ENCODE data around the gene ATP8A2.

ATP8A2 gene

DNA sequence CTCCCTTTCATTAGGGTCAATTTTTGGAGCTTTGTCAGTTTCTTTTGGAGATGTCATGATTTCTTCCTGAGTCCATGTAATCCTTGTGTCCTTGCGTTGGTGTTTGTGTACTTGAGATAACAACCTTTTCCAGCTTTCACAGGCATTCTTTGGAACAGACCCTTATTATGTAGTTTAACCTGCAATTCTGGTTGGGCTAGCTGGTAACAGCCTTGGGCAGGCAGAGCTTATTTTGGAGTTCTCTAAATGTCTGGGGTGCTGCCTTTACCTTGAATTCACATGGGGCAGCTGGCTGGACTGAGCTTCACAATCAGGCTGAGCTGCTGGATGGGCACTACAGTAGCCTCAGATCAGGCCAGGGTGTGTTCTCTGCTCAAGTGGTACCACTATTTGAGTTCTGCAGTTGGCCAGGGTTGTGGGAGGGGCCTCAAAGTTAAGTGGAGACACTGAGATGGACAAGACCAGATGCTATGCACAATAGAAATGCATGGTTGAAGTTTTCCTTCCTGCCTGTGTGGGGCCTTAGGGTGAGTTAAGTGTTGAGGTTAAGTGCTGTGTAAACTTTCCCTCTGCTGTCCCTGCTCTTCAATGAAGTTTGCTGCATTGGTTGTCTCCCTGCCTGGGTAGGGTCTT is 277.3 kb downstream of the ATP8A2 start:
- TF ChIP-seq CTCF (IDR thresholded peaks at IDR 0.05; ENCODE audit: insufficient read depth, low read length, poor library complexity, severe bottlenecking): no peak
- Histone ChIP-seq H3K27me3 (replicated peaks; ENCODE audit: control insufficient read depth, insufficient read depth, low read length) (peaks cover 1% of the 10 kb centered on the region), H3K4me3 (replicated peaks; ENCODE audit: low read depth, low read length) (no peak overlapping the region), H3K36me3 (ENCODE audit: control insufficient read depth, insufficient read depth, low read length) (no peaks in the 10 kb centered on the region)
- no peak for DNase-seq (ENCODE audit: extremely low read depth, insufficient read length)

DNA sequence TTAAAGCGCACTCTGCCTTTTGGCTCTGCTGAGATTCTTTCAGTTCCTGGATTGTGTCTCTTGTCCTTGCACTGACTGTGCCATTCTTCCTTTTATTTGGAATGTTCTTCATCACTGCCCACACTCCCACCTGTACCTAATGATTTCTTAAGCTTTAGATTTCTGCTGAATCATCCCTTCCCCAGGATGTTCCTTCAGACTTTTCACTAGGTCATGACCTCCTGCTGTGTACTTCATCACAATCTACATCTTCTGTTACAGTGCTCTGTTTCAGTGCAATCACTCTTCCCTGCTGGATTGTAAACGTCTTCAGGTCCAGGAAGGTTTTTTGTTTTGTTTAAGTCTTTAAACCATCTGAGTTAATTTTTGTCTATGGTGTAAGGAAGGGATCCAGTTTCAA is 281.0 kb downstream of the ATP8A2 start:
- Histone ChIP-seq H3K36me3 (ENCODE audit: control insufficient read depth, insufficient read depth, low read length) (no peaks in the 10 kb centered on the region), H3K27me3 (replicated peaks; ENCODE audit: control insufficient read depth, insufficient read depth, low read length) (peaks cover 1% of the 10 kb centered on the region), H3K4me3 (replicated peaks; ENCODE audit: low read depth, low read length) (no peak overlapping the region)
- TF ChIP-seq CTCF (IDR thresholded peaks at IDR 0.05; ENCODE audit: insufficient read depth, low read length, poor library complexity, severe bottlenecking): no peak
- no peak for DNase-seq (ENCODE audit: extremely low read depth, insufficient read length)

DNA sequence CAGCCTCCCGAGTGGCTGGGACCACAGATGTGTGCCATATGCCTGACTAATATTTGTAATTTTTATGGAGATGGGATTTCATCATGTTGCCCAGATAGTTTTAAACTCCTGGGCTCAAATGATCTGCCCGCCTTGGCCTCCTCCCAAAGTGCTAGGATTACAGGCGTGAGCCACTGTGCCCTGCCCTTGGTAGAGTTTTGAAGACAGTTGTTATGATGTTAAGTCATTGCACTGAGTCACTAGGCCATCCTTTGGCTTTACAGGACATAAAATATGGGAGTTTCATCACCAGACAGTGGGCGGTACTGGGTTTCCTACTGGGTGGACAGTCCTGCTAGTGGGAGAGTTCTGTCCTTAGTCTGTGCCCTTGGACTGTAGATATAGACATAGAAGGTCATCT is 282.5 kb downstream of the ATP8A2 start:
- no peaks in the 10 kb centered on the region for H3K36me3 ChIP-seq (ENCODE audit: control insufficient read depth, insufficient read depth, low read length)
- TF ChIP-seq CTCF (IDR thresholded peaks at IDR 0.05; ENCODE audit: insufficient read depth, low read length, poor library complexity, severe bottlenecking): no peak
- no peak overlapping the region for H3K4me3 ChIP-seq (replicated peaks; ENCODE audit: low read depth, low read length)
- H3K27me3 ChIP-seq (replicated peaks; ENCODE audit: control insufficient read depth, insufficient read depth, low read length): peaks cover 1% of the 10 kb centered on the region
- no peak for DNase-seq (ENCODE audit: extremely low read depth, insufficient read length)

GRCh38 chr13:25657157-25657556 is 285.4 kb downstream of the ATP8A2 start:
- Histone ChIP-seq H3K27me3 (replicated peaks; ENCODE audit: control insufficient read depth, insufficient read depth, low read length) (no peaks in the 10 kb centered on the region; the same call in 1 of the 2 replicates), H3K36me3 (ENCODE audit: control insufficient read depth, insufficient read depth, low read length) (no peaks in the 10 kb centered on the region), H3K4me3 (replicated peaks; ENCODE audit: low read depth, low read length) (no peak overlapping the region)
- TF ChIP-seq CTCF (IDR thresholded peaks at IDR 0.05; ENCODE audit: insufficient read depth, low read length, poor library complexity, severe bottlenecking): no peak
- DNase-seq (ENCODE audit: extremely low read depth, insufficient read length): no peak

DNA sequence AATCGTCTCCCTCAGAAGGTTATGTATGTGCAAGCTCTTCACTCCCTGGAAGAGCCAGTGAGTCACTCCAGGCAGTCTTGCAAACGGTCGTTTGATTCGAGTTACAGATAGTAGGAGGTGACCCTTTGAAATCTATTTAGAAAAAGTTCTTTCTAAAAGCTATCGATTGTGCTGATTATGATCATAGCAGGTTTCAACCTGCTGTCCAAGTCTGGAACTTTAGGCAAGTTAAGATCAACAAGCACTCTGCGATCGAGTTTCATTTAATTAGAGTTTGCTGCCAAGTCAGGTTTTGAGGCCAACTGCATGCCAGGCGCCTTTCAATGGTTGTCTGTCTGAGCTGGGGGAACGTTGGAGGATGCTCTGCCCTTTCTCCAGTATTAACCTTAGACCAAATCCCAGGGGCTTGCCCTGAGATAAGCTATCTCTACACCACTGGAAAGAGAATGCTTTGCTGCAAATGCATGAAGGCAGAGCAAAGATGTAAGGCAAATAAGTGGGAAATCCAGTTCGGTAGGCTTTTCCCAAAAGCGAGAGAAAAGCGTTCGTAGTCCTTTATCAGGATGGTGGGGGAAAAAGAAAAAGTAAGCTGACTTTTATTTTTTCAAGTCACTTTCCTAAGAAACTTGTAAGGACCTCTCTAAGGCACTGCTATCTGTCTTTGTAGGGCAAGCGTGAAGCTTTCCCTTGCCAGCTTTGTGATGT is 287.5 kb downstream of the ATP8A2 start:
- Histone ChIP-seq H3K27me3 (replicated peaks; ENCODE audit: control insufficient read depth, insufficient read depth, low read length) (no peaks in the 10 kb centered on the region; the same call in 1 of the 2 replicates), H3K4me3 (replicated peaks; ENCODE audit: low read depth, low read length) (no peak overlapping the region), H3K36me3 (ENCODE audit: control insufficient read depth, insufficient read depth, low read length) (no peaks in the 10 kb centered on the region)
- no peak for TF ChIP-seq CTCF (IDR thresholded peaks at IDR 0.05; ENCODE audit: insufficient read depth, low read length, poor library complexity, severe bottlenecking)
- no peak for DNase-seq (ENCODE audit: extremely low read depth, insufficient read length)

All from GM06990 (cell line).